Heart right ventricle (tissue), 16 donors: Measurements from ENCODE around the gene SLC1A2. TPM values are rescaled to one million over a fixed set of nuclear protein-coding genes. Genes with fewer than 3 reads are reported as not detected.

Experiments
- ATAC-seq, 8 donors: fragments of 200-7000 bp; cut with Tn5 transposase; one replicate each; pipeline ENCODE4 v1.9.1; 2020; ENCODE audit warnings: mild to moderate bottlenecking in 8 of 8, moderate library complexity in 8 of 8, moderate number of reproducible peaks in 1 of 8
- DNase-seq, 2 donors: peaks; one replicate each; pipeline ENCODE4 v3.0.0-alpha.2; 2020
- H3K27ac ChIP-seq, 10 donors: fragments of 200-600 bp; sonication (generic) in 2 of 10; one replicate each; pipeline versions ENCODE4 v1.5.0 to v1.8.0; 2020 to 2022; ENCODE audit warnings: mild to moderate bottlenecking in 3 of 10
- H3K27me3 ChIP-seq, 7 donors: fragments of 200-600 bp; one replicate each; pipeline ENCODE4 v1.8.0; 2021 to 2022; ENCODE audit warnings: mild to moderate bottlenecking in 2 of 7
- H3K36me3 ChIP-seq, 9 donors: fragments of 200-600 bp; sonication (generic) in 1 of 9; one replicate each; pipeline versions ENCODE4 v1.5.0 to v1.8.0; 2020 to 2022; ENCODE audit warnings: mild to moderate bottlenecking in 2 of 9
- H3K4me1 ChIP-seq, 9 donors: fragments of 200-600 bp; sonication (generic) in 1 of 9; one replicate each; pipeline versions ENCODE4 v1.5.0 to v1.8.0; 2020 to 2022; ENCODE audit warnings: mild to moderate bottlenecking in 4 of 9
- H3K4me3 ChIP-seq, 10 donors: fragments of 200-600 bp; sonication (generic) in 2 of 10; one replicate each; pipeline versions ENCODE4 v1.5.0 to v1.8.0; 2020 to 2022; ENCODE audit warnings: mild to moderate bottlenecking in 7 of 10, moderate library complexity in 2 of 10
- H3K9me3 ChIP-seq, 11 donors: fragments of 200-600 bp in 10 of 11; sonication (generic) in 2 of 11; one replicate each; pipeline versions ENCODE4 v1.5.0 to v1.8.0; 2013 to 2022; ENCODE audit warnings: mild to moderate bottlenecking in 2 of 11, control low read depth in 1 of 11, moderate library complexity in 1 of 11
- WGBS, 2 donors: extraction: QIAGEN DNeasy Blood & Tissue Kit; methylation state at CpG; one replicate each; pipeline ENCODE4 v1.1.7; 2013; ENCODE audit warnings: inconsistent platforms in 1 of 2; 5-methylcytosine and 5-hydroxymethylcytosine counted together
- intact Hi-C, 10 donors: fragments of 100-400 bp; cut with DNase I; formaldehyde crosslinking; loops; one replicate each; pipeline versions ENCODE4 v1.11.1 to v1.14.2; 2022
- polyA plus RNA-seq, 2 donors: library from polyadenylated mRNA; stranded (reverse); fragments of 200-250 nt; gene quantifications; one replicate each; pipeline ENCODE4 v1.2.3, GENCODE V29; 2013
- total RNA-seq, 10 donors: library from RNA; stranded (reverse); fragmentation: NEBNext Ultra II Directional in 3 of 10; extraction: Animal tissue kit (Norgen Biotek cat#: 25700) in 3 of 10; gene quantifications; one replicate each; pipeline versions ENCODE4 v1.2.1 to v1.2.4, GENCODE V29; 2021 to 2023
- TF ChIP-seq, protein P1 (sequence below), 9 donors: fragments of 200-600 bp; sonication (generic) in 2 of 9; IDR thresholded peaks; one replicate each; pipeline versions ENCODE4 v1.5.0 to v1.8.0; 2021 to 2022; ENCODE audit warnings: antibody characterized with exemption in 9 of 9, mild to moderate bottlenecking in 5 of 9, moderate library complexity in 1 of 9
- donor health status: Arrhythmogenic right ventricular cardiomyopathy.
- donor health status: ischemic (EF 13 %, LVEDD 7.1; RV severe dilation, severe dysfunction).
- donor health status: healthy with polysubstance abuse.
- donor health status: DM: no; HTN: yes; CAD: no.
- donor health status: DM: no; HTN: no; CAD: no.
- donor health status: ischemic (EF 25% LVEDD 6.9; RV normal size, moderate dysfunction).
- donor health status: ischemic (EF 25% LVEDD 5.7; RV mildly dilated, moderate dysfunction).
- donor health status: healthy.
- donor health status: DM: yes; HTN: yes; CAD: no.
- donor health status: Ischemic cardiomyopathy.
- donor health status: ischemic (EF 35%, LVEDD 5.7; RV mildly dilated, moderate dysfunction).
- donor health status: nonischemic (EF 11% LVEDD 7.7; RV severe dilation, severe dysfunction).
- donor health status: DM: yes; HTN: yes; CAD: no.
- donor health status: PGD.
- donor health status: ischemic (EF 29% LVEDD 5.4; RV normal size, mild dysfunction).
- donor health status: nonischemic (EF 23%, LVEDD 6.1; RV moderate dilation, normal function).

SLC1A2 gene
- total and polyA plus RNA-seq, 12 donors = 0.29 to 25.8 (median 3.4) TPM

DNA sequence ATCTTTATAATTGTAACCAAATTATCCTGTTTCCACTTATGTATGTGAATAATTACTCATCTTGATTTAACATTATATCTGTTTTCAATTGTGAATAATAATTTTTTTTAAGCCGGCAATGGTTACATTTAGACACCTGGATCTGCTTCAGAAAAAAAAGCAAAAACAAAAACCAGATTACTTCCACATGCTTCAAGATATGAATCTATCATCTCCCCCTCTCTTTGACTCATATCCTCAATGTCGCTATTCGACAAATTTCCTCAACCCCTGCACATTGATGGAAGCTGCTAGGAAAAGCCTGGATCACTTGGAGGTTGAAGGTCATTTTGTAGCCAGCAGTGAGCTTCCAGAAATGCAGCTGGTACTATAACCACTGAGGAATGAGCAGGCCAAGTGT, 42.7 kb downstream of the SLC1A2 start:
- H3K27me3 ChIP-seq = no peaks in the 10 kb centered on the region
- WGBS, 2 donors = 56 to 62% methylated on average over 3 of the region's 3 CpGs
- ATAC-seq (no peak), DNase-seq (no peak)
- no peak overlapping the region for H3K4me3 ChIP-seq
- TF ChIP-seq, protein P1, sequence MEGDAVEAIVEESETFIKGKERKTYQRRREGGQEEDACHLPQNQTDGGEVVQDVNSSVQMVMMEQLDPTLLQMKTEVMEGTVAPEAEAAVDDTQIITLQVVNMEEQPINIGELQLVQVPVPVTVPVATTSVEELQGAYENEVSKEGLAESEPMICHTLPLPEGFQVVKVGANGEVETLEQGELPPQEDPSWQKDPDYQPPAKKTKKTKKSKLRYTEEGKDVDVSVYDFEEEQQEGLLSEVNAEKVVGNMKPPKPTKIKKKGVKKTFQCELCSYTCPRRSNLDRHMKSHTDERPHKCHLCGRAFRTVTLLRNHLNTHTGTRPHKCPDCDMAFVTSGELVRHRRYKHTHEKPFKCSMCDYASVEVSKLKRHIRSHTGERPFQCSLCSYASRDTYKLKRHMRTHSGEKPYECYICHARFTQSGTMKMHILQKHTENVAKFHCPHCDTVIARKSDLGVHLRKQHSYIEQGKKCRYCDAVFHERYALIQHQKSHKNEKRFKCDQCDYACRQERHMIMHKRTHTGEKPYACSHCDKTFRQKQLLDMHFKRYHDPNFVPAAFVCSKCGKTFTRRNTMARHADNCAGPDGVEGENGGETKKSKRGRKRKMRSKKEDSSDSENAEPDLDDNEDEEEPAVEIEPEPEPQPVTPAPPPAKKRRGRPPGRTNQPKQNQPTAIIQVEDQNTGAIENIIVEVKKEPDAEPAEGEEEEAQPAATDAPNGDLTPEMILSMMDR (IDR thresholded peaks at IDR 0.05) = no peak
- no peak overlapping the region for H3K27ac ChIP-seq
- H3K4me1 ChIP-seq = peaks cover 0 to 29% (median 12%) of the 10 kb centered on the region in 9 donors
- H3K36me3 ChIP-seq = no peaks in the 10 kb centered on the region
- no peaks in the 10 kb centered on the region for H3K9me3 ChIP-seq
- intact Hi-C loops = loop anchor here in 1 of 10 donors (5.0 kb wide), 1 partner anchor 439 kb away; no protein-coding TSS in a partner anchor

DNA sequence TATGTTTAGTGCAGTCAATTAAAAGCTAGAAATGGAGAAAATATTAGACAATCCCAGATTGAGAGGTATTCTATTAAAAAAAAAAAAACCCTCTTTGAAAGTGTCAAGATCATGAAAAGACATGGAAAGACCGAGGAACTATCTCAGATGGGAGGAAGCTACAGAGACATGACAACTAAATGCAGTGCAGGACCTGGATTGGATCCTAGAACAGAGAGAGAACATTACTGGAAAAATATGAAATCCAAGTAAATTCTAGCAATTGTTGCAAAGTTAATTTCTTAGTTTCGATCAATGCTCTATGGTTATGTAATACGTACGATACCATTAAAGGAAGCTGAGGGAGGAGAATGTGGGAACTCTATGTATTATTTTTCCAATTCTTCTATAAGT, 43.2 kb downstream of the SLC1A2 start:
- DNase-seq (no peak), ATAC-seq (no peak)
- no peaks in the 10 kb centered on the region for H3K9me3 ChIP-seq
- 91 to 97% methylated on average over 4 of the region's 4 CpGs for WGBS, 2 donors
- peaks cover 0 to 28% (median 12%) of the 10 kb centered on the region in 9 donors for H3K4me1 ChIP-seq
- H3K4me3 ChIP-seq = no peak overlapping the region
- H3K27me3 ChIP-seq = no peaks in the 10 kb centered on the region
- no peaks in the 10 kb centered on the region for H3K36me3 ChIP-seq
- intact Hi-C loops = loop anchor here in 1 of 10 donors (5.0 kb wide), 1 partner anchor 439 kb away; no protein-coding TSS in a partner anchor
- no peak overlapping the region for H3K27ac ChIP-seq
- TF ChIP-seq, protein P1 (IDR thresholded peaks at IDR 0.05) = no peak

DNA sequence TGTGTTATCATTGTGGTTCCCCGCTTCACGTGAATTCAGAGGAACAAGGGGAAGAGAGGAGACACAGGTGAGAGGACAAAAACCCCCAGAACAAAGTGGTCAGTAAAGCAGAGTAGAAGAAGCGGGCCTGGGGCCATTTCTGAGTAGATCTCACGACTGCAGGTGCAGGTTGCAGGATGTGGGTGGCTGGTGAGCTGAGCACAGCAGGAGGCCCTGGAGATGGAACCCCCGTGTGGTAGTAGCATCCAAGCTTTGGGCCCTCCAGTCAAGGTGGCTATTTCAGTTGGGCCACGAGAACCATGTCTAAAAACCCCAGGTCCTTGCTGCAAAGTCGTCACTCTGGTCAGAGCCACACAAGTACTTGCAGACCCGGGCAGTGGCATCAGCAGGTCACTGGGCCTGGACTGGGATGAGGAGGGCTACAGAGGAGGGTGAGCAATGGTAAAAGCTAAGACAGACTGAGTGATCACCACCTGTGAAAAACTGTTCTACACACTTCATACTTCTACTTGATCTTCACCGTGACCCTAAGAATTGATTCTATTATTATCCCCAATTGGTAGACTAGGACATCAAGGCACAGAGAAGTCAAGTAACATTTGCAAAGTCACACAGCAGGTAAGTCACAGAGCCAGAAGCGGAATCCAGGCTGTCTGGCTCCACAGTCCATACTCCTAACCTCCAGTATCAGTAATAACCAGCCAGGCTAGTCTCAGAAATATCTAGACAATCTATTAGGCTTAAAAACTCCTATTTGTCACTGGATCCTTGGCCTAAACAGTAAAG, 43.8 kb downstream of the SLC1A2 start:
- no peak overlapping the region for H3K4me3 ChIP-seq
- ATAC-seq (peak in 1 of 8 donors; percentile 19), DNase-seq (no peak)
- TF ChIP-seq, protein P1 (IDR thresholded peaks at IDR 0.05) = no peak
- H3K27me3 ChIP-seq = no peaks in the 10 kb centered on the region
- H3K27ac ChIP-seq = no peak overlapping the region
- intact Hi-C loops = loop anchor here in 1 of 10 donors (5.0 kb wide), 1 partner anchor 438 kb away; no protein-coding TSS in a partner anchor
- H3K36me3 ChIP-seq = no peaks in the 10 kb centered on the region
- 95 to 97% methylated on average over 10 of the region's 10 CpGs for WGBS, 2 donors
- H3K9me3 ChIP-seq = no peaks in the 10 kb centered on the region
- peaks cover 0 to 24% (median 12%) of the 10 kb centered on the region in 9 donors for H3K4me1 ChIP-seq

DNA sequence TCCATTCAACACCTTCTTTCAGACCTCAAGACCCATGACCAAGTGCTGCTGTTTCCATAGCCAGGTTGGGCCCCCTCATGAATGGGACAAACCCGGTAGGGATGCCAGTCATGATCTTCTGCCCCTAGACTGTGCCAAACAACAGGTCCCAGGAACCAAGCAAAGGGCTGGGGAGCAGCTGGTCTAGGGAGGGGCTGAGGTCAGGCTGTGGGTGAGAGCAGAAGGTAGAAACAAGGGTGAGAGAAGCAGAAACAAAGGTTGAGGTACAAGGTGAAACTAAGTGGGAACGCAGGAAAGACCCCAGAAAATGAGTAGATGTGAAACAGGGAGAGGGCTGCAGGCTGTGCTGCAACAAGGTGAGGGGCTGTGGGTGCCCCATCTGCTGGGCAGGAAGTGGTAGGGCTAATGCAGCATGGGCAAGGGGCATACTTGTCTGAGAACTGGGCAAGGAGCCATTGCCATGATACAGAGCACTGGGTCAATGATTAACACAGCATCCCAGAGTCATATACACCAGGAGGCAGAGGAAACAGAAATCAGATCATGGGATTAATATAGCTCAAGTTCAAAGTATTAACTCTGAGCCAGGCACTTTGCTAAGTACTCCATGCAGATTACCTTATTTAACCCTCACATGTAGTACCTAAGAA, 45.9 kb downstream of the SLC1A2 start:
- TF ChIP-seq, protein P1 (IDR thresholded peaks at IDR 0.05) = peak in 2 of 9 donors; percentile 5 to 26
- Histone ChIP-seq H3K4me1 (peaks cover 0 to 32% (median 14%) of the 10 kb centered on the region in 9 donors), H3K27me3 (no peaks in the 10 kb centered on the region), H3K36me3 (no peaks in the 10 kb centered on the region), H3K4me3 (no peak overlapping the region), H3K27ac (no peak overlapping the region), H3K9me3 (no peaks in the 10 kb centered on the region)
- WGBS, 2 donors = 95 to 98% methylated on average over 2 of the region's 2 CpGs
- intact Hi-C loops = no loop called here
- no peak for DNase-seq
- peak in 5 of 8 donors; percentile 22 to 74 (median 60) for ATAC-seq
